Nephron (organoid): ENCODE measurements around the gene MTX1.

ENCODE experiments used
- H3K27ac Mint-ChIP-seq, 3 experiments: 2 replicates each; pipeline ENCODE4 v1.8.0; 2020; ENCODE audit warnings: mixed read lengths in 3 of 3, mild to moderate bottlenecking in 2 of 3, moderate library complexity in 1 of 3
- H3K27me3 Mint-ChIP-seq: 2 replicates; pipeline ENCODE4 v1.8.0; 2021; ENCODE audit warnings: low read depth, mild to moderate bottlenecking, moderate library complexity, mixed read lengths
- H3K36me3 Mint-ChIP-seq: 2 replicates; pipeline ENCODE4 v1.8.0; 2020; ENCODE audit warnings: low read depth, mixed read lengths
- H3K4me1 Mint-ChIP-seq: 2 replicates; pipeline ENCODE4 v1.8.0; 2020; ENCODE audit warnings: mixed read lengths
- H3K4me3 Mint-ChIP-seq, 3 experiments: 2 replicates each; pipeline ENCODE4 v1.8.0; 2020; ENCODE audit warnings: mild to moderate bottlenecking in 3 of 3, mixed read lengths in 3 of 3, moderate library complexity in 2 of 3
- H3K9me3 Mint-ChIP-seq: 2 replicates; pipeline ENCODE4 v1.8.0; 2020; ENCODE audit warnings: mixed read lengths
- TF ChIP-seq, protein P1 (sequence below), 3 experiments: fragments of 200-600 bp; sonication (generic); IDR thresholded peaks; one replicate each; pipeline ENCODE4 v1.5.0; 2021; ENCODE audit warnings: antibody characterized with exemption in 3 of 3; ENCODE audit not compliant: unreplicated experiment in 3 of 3

Gene MTX1

DNA sequence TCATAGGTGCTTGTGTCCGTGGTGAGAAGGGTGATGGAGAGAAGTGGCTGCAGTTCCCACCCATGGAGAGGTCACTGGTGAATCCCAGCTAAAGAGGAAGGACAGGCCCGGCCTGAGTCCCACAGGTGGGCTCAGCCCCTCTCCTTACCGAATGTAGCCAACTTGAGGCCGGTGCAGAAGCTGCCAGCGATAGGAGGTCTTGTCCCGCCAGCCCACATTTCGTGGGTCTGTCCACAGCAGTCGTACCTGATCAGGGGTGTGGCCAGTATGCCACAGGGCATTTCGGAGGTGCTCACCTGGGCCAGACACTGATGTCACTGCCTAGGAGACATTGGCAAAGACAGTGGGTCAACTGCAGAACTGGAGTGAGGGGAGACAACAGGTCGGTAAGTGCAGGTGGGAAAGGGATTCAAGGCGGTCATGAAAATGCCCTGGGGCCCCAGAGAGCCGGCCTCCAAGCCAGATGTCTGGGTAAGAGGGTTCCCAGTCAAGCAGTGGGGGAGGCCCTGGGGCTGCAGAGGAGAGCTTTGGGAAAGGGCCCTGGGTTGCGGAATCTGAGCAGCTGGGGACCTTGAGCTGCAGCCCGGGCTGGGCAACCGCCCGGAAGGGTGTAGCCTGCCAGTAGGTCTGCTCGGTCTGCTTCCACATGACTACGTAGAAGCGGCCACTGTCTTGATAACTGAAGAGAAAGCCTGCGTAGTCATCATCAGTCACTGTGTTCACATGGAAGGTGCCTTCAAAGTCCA is 11.4 kb upstream of the MTX1 start:
- H3K4me1 Mint-ChIP-seq, result peaks cover 22% of the 10 kb centered on the region
- TF ChIP-seq, protein P1, sequence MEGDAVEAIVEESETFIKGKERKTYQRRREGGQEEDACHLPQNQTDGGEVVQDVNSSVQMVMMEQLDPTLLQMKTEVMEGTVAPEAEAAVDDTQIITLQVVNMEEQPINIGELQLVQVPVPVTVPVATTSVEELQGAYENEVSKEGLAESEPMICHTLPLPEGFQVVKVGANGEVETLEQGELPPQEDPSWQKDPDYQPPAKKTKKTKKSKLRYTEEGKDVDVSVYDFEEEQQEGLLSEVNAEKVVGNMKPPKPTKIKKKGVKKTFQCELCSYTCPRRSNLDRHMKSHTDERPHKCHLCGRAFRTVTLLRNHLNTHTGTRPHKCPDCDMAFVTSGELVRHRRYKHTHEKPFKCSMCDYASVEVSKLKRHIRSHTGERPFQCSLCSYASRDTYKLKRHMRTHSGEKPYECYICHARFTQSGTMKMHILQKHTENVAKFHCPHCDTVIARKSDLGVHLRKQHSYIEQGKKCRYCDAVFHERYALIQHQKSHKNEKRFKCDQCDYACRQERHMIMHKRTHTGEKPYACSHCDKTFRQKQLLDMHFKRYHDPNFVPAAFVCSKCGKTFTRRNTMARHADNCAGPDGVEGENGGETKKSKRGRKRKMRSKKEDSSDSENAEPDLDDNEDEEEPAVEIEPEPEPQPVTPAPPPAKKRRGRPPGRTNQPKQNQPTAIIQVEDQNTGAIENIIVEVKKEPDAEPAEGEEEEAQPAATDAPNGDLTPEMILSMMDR (IDR thresholded peaks at IDR 0.05; ENCODE audit: unreplicated experiment in 3 of 3), result no peak
- H3K4me3 Mint-ChIP-seq, result peak overlapping the region in 1 of 3 experiments; percentile 78
- peaks cover 18% of the 10 kb centered on the region for H3K36me3 Mint-ChIP-seq
- H3K27ac Mint-ChIP-seq, result no peak overlapping the region
- no peaks in the 10 kb centered on the region for H3K27me3 Mint-ChIP-seq
- H3K9me3 Mint-ChIP-seq, result no peaks in the 10 kb centered on the region

DNA sequence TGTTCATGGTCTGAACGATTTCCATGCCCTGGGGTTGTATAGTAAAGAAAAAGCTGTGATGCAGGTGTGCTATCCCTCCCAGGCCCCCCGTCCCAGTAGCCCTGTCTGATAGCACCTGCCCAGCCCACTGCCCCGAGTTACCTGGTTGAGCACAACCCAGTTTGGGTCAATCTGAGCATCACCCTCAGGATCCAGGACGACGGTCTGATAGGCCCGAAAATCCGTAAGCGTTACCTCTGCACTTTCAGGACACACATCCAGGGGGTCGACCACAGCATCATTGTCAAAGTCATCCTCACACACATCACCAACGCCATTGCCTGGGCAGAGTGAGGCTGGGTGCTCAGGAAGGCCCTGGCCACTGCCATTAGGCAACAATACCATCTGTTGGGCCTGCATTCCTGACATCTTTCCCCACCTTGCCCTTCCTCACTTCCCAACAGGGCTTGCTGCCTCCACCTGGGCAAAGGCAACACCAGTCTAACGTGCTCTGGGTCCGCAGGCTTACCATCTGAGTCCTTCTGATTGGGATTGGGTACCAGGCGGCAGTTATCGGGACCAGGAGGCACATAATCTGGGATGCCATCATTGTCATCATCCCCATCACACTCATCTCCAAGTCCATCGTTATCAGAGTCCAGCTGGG is 10.5 kb upstream of the MTX1 start:
- Mint-ChIP-seq H3K9me3 (no peaks in the 10 kb centered on the region), H3K27me3 (no peaks in the 10 kb centered on the region), H3K4me1 (peaks cover 22% of the 10 kb centered on the region), H3K36me3 (peaks cover 18% of the 10 kb centered on the region), H3K4me3 (peak overlapping the region; percentile 16 to 69 (median 21)), H3K27ac (no peak overlapping the region)
- TF ChIP-seq, protein P1 (IDR thresholded peaks at IDR 0.05; ENCODE audit: unreplicated experiment in 3 of 3), result no peak

DNA sequence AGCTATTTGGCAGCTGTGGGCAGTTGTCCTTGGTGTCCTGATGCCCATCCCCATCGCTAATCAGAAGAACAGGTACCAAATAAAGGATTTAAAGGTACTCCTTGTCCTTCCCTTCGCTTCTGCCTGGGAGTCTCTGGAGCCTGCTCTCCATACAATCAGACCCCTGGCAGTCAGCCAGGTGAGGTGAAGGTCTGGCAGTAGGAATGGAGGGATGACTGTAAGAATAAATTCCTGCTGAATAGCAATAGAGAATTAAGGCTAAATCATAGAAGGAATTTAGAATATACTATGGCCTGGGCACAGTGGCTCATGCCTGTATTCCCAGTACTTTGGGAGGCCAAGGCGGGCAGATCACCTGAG is 10.0 kb upstream of the MTX1 start:
- Mint-ChIP-seq H3K27me3 (peaks cover 3% of the 10 kb centered on the region), H3K4me1 (peaks cover 18% of the 10 kb centered on the region), H3K4me3 (no peak overlapping the region), H3K9me3 (no peaks in the 10 kb centered on the region), H3K36me3 (peaks cover 18% of the 10 kb centered on the region), H3K27ac (no peak overlapping the region)
- TF ChIP-seq, protein P1 (IDR thresholded peaks at IDR 0.05; ENCODE audit: unreplicated experiment in 3 of 3), result no peak

DNA sequence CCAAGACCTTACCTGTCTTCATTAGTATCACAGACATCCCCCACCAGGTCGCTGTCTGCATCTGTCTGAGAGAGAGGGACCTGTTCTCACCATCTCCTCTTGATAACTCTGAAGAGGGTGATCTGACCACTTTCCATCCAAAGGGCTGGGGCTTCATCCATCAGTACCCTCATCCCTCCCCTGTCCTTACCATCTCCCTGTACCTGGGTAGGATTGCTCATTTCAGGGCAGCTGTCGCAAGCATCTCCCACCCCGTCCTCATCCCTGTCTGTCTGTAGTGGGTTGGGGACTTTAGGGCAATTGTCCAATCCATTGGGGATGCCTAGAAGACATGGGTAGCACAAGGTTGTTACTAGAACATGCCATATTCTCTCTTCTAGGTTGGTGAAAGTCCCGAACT is 8.7 kb upstream of the MTX1 start:
- H3K9me3 Mint-ChIP-seq, result no peaks in the 10 kb centered on the region
- H3K4me1 Mint-ChIP-seq, result peaks cover 8% of the 10 kb centered on the region
- H3K27me3 Mint-ChIP-seq, result peaks cover 3% of the 10 kb centered on the region
- peaks cover 22% of the 10 kb centered on the region for H3K36me3 Mint-ChIP-seq
- TF ChIP-seq, protein P1 (IDR thresholded peaks at IDR 0.05; ENCODE audit: unreplicated experiment in 3 of 3), result no peak
- H3K4me3 Mint-ChIP-seq, result peak overlapping the region in 1 of 3 experiments; percentile 18
- H3K27ac Mint-ChIP-seq, result no peak overlapping the region

DNA sequence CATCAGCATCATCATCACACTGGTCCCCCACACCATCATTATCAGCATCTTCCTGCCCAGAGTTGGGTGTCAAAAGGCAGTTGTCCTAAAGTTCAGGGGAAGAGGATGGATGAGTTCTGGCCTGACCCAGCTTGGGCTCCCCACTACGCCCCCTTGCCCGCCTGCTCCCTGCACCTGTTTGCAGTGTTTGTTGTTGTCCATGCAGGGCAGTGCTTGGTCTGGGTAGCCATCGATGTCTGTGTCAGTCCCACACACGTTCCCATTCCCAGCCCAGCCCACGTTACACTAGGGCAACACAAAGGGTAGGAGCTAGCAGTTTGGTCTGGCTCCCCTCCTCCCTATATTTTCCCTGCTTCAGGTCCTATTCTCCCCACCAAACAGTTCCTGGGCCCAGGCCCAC is 7.6 kb upstream of the MTX1 start:
- H3K27me3 Mint-ChIP-seq, result peaks cover 3% of the 10 kb centered on the region
- TF ChIP-seq, protein P1 (IDR thresholded peaks at IDR 0.05; ENCODE audit: unreplicated experiment in 3 of 3), result no peak
- H3K36me3 Mint-ChIP-seq, result peaks cover 22% of the 10 kb centered on the region
- H3K9me3 Mint-ChIP-seq, result no peaks in the 10 kb centered on the region
- H3K4me3 Mint-ChIP-seq, result no peak overlapping the region
- H3K27ac Mint-ChIP-seq, result no peak overlapping the region
- peaks cover 1% of the 10 kb centered on the region for H3K4me1 Mint-ChIP-seq

DNA sequence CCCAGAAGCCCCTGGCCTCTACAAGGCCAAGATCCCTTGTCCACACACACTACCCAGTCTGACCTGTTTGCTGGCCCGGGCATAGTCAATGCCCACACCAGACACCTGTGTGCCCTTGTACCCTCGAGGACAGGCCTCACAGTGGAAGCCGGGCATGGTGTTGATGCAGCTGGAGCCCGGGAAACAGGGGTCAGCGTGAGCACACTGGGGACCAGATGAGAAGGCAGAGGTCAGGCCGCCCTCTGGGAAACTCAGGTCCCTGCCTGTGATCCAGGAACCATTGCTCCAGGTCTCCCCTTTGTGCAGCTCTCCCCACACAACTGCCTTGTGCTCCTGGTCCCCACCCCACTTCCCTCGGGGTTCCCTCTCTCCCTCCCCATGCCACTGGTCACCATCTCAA is 6.3 kb upstream of the MTX1 start:
- Mint-ChIP-seq H3K9me3 (no peaks in the 10 kb centered on the region), H3K27me3 (peaks cover 3% of the 10 kb centered on the region), H3K4me1 (peaks cover 10% of the 10 kb centered on the region), H3K27ac (no peak overlapping the region), H3K4me3 (no peak overlapping the region), H3K36me3 (peaks cover 14% of the 10 kb centered on the region)
- TF ChIP-seq, protein P1 (IDR thresholded peaks at IDR 0.05; ENCODE audit: unreplicated experiment in 3 of 3), result no peak
